ENCODE data around the gene ZNF678.
"Not testable (repeated sequence)": the region's sequence is repeated elsewhere in the genome, so short reads cannot be mapped to it uniquely, and the experiment has no call there.

The ZNF678 gene

GRCh38 chr1:227587968-227588367 lies 24.6 kb downstream of the ZNF678 start:
- no peak for ATAC-seq

GRCh38 chr1:227588769-227589168 lies 25.4 kb downstream of the ZNF678 start:
- ATAC-seq: not testable (repeated sequence)

More at GRCh38 chr1:227587968-227588367, 24.6 kb downstream of the ZNF678 start:
- TF ChIP-seq GLIS3 (CRISPR knock-in tag; IDR thresholded peaks at IDR 0.05) (no peak), PATZ1 (CRISPR knock-in tag; IDR thresholded peaks at IDR 0.05; ENCODE audit: borderline replicate concordance) (no peak), TCF4 (CRISPR knock-in tag; IDR thresholded peaks at IDR 0.05; ENCODE audit: borderline replicate concordance) (no peak), ZFP30 (CRISPR knock-in tag; IDR thresholded peaks at IDR 0.05) (no peak), ESRRG (CRISPR knock-in tag; IDR thresholded peaks at IDR 0.05) (no peak), PPARA (CRISPR knock-in tag; IDR thresholded peaks at IDR 0.05; ENCODE audit: borderline replicate concordance) (no peak), RARB (CRISPR knock-in tag; IDR thresholded peaks at IDR 0.05) (no peak), CSRNP3 (CRISPR knock-in tag; IDR thresholded peaks at IDR 0.05) (no peak), CSDC2 (CRISPR knock-in tag; IDR thresholded peaks at IDR 0.05) (no peak), ZFP3 (CRISPR knock-in tag; IDR thresholded peaks at IDR 0.05) (no peak), ISL1 (CRISPR knock-in tag; IDR thresholded peaks at IDR 0.05) (no peak), OSR1 (CRISPR knock-in tag; IDR thresholded peaks at IDR 0.05) (no peak), SNAI2 (CRISPR knock-in tag; IDR thresholded peaks at IDR 0.05) (no peak)

- not testable (repeated sequence) for ATAC-seq
Measured at GRCh38 chr1:227589777-227590176, 26.4 kb downstream of the ZNF678 start.

GRCh38 chr1:227596222-227596621 lies 32.9 kb downstream of the ZNF678 start:
- ATAC-seq: not testable (repeated sequence)

- ATAC-seq: no peak
Measured at GRCh38 chr1:227603327-227603726, 40.0 kb downstream of the ZNF678 start.

More at GRCh38 chr1:227603327-227603726, 40.0 kb downstream of the ZNF678 start:
- TF ChIP-seq GLIS3 (CRISPR knock-in tag; IDR thresholded peaks at IDR 0.05) (no peak), ZNF70 (CRISPR knock-in tag; IDR thresholded peaks at IDR 0.05) (no peak), ZFP3 (CRISPR knock-in tag; IDR thresholded peaks at IDR 0.05) (no peak), ESRRG (CRISPR knock-in tag; IDR thresholded peaks at IDR 0.05) (no peak), TSHZ2 (CRISPR knock-in tag; IDR thresholded peaks at IDR 0.05) (no peak), TCF4 (CRISPR knock-in tag; IDR thresholded peaks at IDR 0.05; ENCODE audit: borderline replicate concordance) (no peak), POU6F1 (CRISPR knock-in tag; IDR thresholded peaks at IDR 0.05; ENCODE audit: borderline replicate concordance, low read depth) (no peak), SNAI2 (CRISPR knock-in tag; IDR thresholded peaks at IDR 0.05) (no peak), BACH2 (CRISPR knock-in tag; IDR thresholded peaks at IDR 0.05; ENCODE audit: borderline replicate concordance) (no peak), CREB5 (CRISPR knock-in tag; IDR thresholded peaks at IDR 0.05; ENCODE audit: low read depth) (no peak)
